T-helper 22 cell (primary cell): ENCODE data around the gene RBM39.
A peak's percentile ranks its signal among the peaks of the same experiment; 100 is the strongest.

ENCODE experiments used
- DNase-seq: peaks from one replicate; pipeline ENCODE4 v3.0.0-alpha.2; 2020; ENCODE audit warnings: low read depth

Gene RBM39

GRCh38 chr20:35674921-35675320 is 67.1 kb downstream of the RBM39 start:
- no peak for DNase-seq

DNA sequence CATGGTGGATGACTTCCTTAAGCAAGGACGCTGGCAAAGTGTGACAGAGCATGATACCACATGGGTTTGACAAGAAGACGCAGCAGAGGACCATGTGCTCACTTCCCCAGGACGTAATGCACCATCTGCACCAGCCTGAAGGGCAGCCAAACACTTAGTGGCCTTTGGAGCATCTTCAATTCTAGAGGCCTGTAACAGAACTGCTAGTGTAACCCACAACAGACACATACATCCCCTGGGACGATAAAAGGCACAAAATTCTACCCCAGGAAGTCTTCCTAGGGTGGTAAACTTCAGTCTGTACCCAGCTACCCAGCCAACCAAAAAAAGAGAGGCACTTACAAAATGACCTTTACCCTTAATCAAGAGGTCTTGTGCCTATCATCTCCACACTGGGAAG is 68.2 kb downstream of the RBM39 start:
- no peak for DNase-seq

DNA sequence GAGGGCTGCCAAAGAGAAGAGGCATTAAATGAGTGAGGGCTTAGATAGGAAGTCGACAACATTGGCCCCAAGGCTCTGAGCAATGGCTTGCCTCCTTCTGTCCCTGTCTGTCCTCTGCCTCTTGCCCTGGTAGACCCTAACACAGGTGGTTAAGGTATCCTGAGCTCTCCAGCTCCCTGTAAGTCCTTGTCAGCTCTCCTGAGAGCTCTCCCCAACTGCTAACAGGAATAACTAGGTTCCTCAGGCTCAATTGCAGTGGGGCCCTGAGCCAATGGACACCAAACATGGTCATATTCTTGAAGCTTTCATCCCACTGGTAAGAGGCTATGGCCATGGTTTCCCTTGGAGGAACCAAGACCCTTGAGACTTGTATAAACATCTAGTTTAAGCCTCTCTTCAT is 72.4 kb downstream of the RBM39 start:
- no peak for DNase-seq

DNA sequence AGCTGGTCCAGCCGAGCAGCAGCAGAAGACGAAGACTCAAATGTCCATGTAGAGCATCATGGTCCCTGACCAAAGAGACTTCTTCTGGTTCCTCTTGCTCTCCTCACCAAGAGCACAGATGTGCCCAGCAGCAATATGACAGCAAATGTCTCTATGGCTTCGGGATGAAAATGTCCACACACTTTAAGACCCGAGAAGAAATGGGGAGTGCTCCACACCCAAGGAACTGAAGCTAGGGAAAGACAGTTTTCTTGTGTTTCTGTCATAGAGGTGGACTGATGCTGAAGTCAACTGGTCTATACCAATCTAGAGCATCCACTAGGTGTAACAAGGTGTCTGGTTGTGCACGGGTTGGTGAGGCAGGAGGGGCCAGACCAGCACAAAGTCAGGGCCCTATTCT is 72.8 kb downstream of the RBM39 start:
- no peak for DNase-seq

GRCh38 chr20:35665949-35666288 is 76.1 kb downstream of the RBM39 start:
- DNase-seq = no peak

- DNase-seq = peak; percentile 85
Measured at GRCh38 chr20:35664466-35665206, 77.4 kb downstream of the RBM39 start, which contains the start of the genes CPNE1 and RBM12. TSS of gene CPNE1 (minus strand) at chr20:35664900. CDS start at chr20:35632923, 31,977 bp downstream. TSS of gene RBM12 (minus strand) at chr20:35664900. CDS start at chr20:35655322, 9,578 bp downstream.

DNA sequence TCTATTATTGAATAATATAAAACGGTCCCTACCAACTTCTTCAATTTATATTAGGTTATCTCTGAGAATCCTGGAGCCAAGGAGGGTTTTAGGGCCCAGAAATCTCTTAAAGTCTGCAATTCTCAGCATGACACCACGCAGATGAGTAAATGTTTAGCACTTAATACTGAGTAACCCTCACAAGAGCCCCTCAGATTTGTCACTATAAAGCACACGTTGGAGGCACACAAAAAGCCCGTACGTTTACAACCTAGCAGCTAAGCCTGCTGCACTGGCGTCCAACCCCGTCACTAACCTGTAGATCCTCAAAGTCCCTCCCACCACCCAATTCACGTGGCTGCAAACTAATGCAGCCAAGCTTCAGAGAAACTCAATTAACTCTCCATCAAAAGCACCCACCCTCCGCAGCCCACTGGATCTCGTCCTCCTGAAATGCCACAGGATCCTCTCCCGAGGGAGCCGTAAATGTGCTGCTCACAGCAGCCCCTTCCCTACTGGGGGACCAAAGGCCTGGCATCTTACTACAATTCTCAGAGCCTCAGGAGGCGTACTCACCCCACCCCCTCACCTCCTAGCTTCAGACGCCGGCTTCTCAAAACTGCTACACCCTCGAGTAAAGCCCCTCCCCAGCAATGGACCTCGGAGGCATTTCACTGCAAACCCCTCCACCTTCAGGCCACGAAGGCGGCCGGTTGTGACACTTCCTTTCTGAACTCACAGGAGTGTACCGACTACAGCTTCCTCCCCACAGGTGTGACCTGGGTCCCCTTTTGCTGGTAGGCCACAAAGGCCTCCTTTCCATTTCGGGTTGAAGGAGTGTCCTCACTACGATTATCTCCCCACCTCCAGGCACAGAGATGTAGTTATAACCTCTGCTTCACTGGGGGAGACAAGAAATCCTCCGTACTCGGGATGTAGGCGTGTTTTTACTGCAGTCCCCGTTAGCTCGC is 78.3 kb downstream of the RBM39 start:
- DNase-seq = peak; percentile 57

DNA sequence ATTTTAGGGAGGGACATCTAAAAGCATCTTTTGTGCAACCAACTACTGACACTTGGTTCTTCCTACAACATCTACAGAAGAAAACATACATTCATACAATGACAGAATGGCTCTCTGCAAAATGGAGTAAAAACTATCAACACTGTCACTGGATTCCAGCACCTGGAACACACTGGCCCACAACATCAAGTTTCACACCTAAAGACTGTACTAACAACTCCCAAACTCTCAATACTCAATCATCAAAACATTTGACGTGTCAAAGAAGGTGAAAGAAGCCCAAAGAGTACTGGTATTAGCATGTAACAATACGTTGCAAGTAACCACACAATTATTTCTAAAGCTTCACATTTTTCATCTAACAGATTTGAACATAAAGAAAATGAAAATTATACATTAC is 79.5 kb downstream of the RBM39 start:
- no peak for DNase-seq

GRCh38 chr20:35661908-35662307 is 80.2 kb downstream of the RBM39 start:
- no peak for DNase-seq

- DNase-seq = no peak
Measured at GRCh38 chr20:35661053-35661452, 81.0 kb downstream of the RBM39 start.

- DNase-seq = no peak
Measured at GRCh38 chr20:35660122-35660937, 81.7 kb downstream of the RBM39 start.

GRCh38 chr20:35657271-35657670 is 84.8 kb downstream of the RBM39 start:
- DNase-seq = no peak

GRCh38 chr20:35654415-35654814 is 87.6 kb downstream of the RBM39 start:
- DNase-seq = no peak

GRCh38 chr20:35653893-35654292 is 88.2 kb downstream of the RBM39 start:
- no peak for DNase-seq
